DOHH2 (cell line): ENCODE results near the gene RAB17.

Experiments
- CTCF ChIP-seq: fragments of 200-600 bp; sonication (generic); IDR thresholded peaks from one replicate; pipeline ENCODE4 v1.5.1; 2014; ENCODE audit warnings: antibody characterized with exemption, mild to moderate bottlenecking, low read depth, low read length; ENCODE audit not compliant: poor library complexity, severe bottlenecking
- EZH2phosphoT487 ChIP-seq: fragments of 200-600 bp; sonication (generic); IDR thresholded peaks from 2 replicates; pipeline ENCODE4 v1.6.1; 2017; ENCODE audit warnings: borderline replicate concordance, mild to moderate bottlenecking, antibody characterized with exemption, low read length, moderate library complexity, mixed read lengths

GRCh38 chr2:237638176-237638575 is 47.6 kb upstream of the RAB17 start:
- TF ChIP-seq CTCF (no peak), EZH2phosphoT487 (no peak)
